Sciatic nerve (tissue), 1 donor: ENCODE results near the gene C16orf87. TPM values are rescaled to one million over a fixed set of nuclear protein-coding genes. Genes with fewer than 3 reads are reported as not detected.

Source experiments
- total RNA-seq: library from RNA; stranded (reverse); fragmentation: NEBNext Ultra II Directional; extraction: Animal tissue kit (Norgen Biotek cat#: 25700); gene quantifications from one replicate; pipeline ENCODE4 v1.2.1, GENCODE V29; 2021
- donor health status: DM: no; HTN: no; CAD: no.

C16orf87 gene
- total RNA-seq, 1 donor from 2014 or later, result 9.5 TPM

Other genes starting within 250 kb of the C16orf87 start
- 1.9 TPM for gene SHCBP1, start 209.8 kb downstream of the C16orf87 start, total RNA-seq
- 87.3 TPM for gene VPS35, start 142.0 kb downstream of the C16orf87 start, total RNA-seq
- gene ORC6, start 141.5 kb downstream of the C16orf87 start, total RNA-seq, result 1.8 TPM
- 2.0 TPM for gene MYLK3, start 82.8 kb downstream of the C16orf87 start, total RNA-seq
- 37.1 TPM for gene GPT2, start 53.2 kb upstream of the C16orf87 start, total RNA-seq
- gene DNAJA2, start 142.5 kb upstream of the C16orf87 start, total RNA-seq, result 46.5 TPM